AG20443 (cell line): ENCODE measurements around the gene BBX.

Source experiments
- DNase-seq: peaks from one replicate; pipeline ENCODE4 v3.0.0; 2012; ENCODE audit warnings: low spot score, mixed read lengths

BBX gene

DNA sequence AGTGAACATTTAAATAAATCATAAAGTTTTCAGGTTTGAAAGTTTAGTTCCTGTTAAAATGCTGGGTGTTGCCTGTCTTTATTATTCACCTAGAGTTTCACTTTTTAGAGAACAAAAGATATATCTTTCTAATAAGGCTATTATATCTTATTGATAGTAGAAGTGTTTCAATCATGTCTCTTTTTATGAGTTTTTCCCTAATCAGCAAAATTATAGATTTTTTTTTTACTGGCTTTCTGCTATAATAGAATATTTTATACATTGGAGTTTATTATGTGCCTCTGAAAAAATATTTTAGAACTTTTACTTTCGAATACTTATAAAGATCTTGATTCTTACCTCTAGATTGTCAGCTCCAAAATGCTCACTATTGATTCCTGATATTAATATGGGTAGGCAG lies 131.5 kb downstream of the BBX start:
- no peak for DNase-seq

DNA sequence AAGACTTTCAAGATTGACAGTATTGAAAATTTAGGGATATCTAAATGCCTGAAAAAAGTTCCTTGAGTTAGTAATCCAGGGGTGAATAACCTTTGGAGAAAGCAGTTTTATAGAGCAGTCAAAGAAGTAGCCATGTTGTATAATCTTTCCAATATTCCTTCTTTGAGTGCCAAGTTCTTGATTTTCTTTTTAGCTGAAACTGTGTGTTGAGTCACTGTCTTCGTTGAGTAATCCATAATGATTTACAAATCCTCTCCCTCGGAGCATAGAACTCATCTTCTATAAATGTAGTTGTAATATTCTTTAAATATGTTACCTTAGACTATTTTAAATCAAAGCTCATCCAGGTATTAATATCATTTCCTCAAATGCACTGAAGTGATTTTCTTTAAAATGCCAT lies 135.2 kb downstream of the BBX start:
- no peak for DNase-seq

DNA sequence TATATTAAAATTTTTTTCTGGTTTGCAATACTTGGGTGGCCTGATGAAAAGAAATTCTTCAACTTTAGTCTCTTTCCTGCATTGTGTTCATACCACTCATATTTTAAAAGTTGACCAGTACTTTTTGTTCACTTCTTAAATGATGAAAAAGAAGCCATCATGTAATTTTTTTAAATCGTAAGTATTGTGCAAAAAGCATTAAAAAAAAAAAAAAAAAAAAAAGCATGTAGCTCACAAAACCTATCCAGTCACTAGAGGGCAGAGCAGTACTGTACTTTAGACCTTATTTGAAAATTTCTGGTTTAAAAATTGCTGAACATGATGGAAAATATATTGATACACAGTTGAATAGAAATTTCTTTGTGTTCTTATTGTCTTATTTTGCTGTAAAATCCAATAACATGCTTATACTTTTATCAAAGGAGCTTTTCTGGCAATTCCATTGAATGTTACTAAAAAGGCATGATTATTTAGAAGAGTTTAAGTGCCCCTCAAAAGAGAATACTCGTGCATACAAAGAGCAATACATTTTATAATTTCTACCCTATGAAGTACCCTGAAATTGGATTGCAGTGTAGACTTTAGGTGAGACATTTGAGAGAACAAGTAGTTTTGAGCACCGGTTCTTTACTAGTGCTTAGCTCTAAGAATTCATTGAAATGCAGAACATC lies 137.7 kb downstream of the BBX start:
- no peak for DNase-seq

DNA sequence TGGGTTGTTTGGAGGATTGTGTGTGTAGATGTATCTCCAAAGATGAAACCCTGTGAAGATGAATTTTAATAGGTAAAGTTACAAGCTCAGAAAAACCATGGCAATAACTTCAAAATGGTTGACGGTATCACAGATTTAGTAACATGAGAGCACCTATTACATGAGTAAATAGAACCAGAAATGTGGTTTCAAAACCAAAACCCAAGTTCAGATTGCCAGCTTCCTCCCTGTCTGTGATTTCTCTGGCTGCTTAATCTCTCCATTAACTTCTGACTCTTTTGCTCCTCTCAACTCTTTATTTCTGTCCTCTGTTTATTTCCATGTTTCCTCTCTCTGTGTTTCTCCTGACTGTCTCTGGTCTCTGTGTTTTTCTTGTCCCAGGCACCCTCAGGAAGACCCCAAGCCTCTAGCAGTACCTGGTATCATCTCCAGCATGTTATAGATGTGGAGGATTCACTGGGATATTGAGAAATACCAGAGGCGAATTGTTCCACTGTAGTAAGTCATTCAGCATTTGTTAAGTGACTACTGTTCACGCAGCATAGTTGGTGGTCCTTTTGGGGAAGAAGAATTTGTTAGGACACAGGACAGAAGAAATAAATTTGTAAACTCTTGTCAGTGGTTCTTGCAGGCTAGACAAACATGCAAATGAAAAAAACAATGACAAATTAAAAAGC lies 138.8 kb downstream of the BBX start:
- no peak for DNase-seq

DNA sequence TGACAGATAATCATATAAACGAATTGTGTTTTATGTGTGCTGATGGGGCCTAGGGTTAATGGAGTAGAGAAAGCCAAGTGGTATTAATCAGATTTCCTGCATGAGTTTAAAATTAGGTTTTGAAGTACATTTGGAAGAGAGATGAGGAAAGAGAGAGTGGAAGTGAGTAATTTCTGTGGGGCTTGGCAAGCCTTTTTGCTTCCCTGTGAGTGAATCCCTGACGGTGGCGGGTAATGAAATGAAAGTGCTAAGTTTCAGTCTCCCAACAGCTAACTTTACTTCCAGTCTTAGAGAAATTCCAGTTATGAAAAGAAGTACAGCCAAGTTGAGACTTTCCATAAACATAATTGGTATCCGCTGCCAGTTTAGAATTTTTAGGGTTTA lies 139.4 kb downstream of the BBX start:
- DNase-seq, result peak; percentile 62

DNA sequence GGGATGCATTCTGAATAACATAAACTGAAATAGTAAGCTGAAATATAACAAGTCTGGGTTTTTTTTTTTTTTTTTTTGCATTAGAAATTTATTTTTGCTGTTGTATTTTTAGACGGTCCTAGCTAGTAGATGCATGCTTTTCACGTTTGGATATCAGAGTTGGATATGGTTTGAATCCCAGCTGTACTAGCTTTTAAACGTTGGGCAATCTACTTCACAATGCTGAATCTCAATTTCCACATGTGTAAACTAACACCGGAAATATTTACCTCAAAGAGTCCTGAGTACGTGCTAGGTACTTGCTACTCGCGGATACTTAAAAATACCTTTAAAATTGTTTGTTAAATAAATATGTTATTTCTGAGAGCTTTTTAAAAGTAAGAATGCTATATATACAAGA lies 139.8 kb downstream of the BBX start:
- no peak for DNase-seq

DNA sequence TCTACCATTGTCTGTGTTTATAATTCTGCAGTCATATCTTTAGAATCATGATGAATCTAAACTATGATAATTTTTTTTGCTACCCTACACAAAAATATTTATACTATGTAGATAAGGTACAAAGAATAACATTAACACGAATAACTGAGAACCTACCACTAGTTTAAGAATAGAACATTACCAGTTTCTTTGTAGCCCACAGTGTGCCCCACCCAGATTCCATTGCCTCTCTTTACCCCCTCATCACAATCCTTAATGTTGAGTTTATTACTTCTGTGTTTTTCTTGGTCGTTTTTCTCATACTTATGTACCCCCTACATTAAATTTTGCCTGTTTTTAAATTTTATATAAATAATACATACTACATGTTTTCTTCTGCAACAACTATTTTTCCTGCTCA lies 140.5 kb downstream of the BBX start:
- DNase-seq, result no peak

DNA sequence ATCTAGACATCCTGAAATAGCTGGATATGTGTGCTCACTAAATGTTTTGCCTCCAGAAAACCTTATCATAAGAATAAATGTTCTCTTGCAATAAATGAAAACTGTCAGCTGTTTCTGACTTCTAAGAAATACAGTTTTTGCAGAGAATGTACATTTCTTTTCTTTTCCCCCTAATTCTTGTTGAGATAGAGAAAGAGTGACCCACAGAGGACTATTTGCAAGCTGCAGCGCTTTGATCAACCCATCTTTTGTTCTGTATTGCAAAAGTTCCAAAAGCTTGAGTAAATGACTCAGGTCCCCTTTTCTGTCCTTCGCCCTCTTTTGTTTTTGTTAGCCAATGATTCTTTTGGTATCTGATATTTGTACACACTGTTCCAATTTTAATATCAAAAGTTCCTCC lies 141.9 kb downstream of the BBX start:
- DNase-seq, result no peak

DNA sequence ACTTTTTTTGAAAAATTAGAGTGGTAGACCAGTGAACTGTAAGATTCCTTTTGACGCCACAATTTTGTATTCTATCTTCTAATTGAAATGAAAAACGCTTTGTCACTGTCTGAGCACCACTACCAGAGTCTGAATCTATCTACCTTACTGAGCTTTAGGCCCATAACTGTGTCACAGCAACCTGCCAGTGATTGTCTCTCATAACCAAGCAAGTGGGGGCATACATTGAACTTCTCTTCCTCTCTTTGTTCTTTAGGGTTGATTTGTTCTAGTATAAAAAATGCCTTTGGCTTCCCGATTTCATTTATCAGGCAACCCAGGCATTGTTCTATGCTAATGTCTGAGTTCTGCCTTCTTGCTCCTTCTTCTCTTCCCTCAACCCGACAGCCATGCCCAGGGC lies 142.6 kb downstream of the BBX start:
- DNase-seq, result no peak

DNA sequence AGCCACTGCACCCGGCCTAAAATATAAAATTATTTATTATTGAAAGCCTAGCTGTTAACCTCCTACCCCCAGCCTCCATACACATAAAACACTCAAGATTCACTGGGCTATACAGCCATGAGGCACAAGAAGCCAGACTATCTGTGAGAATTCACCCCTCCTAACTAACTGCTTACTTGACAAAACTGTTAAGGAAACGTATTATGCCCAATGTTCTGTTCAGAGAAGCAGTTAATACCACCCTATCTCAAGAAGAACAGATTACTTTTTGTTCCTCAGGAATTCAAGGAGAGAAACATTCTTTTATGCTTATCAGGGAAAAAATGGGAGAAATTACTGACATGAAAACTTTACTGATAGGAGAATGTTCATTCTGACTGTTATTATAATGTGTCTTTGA lies 144.1 kb downstream of the BBX start:
- no peak for DNase-seq

DNA sequence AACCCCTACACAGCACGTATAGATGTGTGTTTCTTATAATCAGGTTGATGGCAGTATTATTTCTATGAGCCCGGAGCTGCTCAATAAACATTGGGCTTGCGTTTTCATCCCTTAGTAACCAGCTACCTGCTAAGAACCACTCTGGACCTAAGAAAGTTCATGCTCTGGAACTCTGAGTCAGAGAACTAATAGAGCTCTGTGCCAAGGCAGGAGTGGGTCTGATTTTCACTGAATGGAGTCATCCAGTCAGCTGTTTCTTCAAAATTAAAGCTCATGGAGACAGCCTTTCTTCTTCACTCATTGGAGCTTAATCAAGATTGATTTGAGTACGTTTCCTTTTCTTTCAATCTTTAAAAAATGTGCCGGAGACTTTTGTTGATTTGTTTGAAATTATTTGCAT lies 145.7 kb downstream of the BBX start:
- no peak for DNase-seq

DNA sequence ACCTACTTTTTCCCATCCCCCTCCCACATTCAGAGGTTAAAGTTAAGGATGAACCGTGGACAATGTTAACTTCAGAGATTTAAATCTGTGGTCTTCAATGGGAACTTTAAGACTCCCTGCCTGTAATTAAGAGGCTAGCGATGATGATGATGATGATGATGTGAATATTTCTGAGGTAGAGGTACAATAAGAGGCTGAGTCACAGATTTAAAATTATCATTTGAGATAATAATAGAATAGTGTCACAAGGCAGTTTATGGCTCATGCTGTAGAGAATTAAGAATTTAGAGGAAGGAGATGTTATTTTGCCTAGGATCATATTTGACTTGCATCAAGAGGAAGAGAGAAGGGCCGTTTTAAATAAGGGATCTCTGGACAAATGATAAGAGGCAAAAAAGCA lies 146.2 kb downstream of the BBX start:
- no peak for DNase-seq

DNA sequence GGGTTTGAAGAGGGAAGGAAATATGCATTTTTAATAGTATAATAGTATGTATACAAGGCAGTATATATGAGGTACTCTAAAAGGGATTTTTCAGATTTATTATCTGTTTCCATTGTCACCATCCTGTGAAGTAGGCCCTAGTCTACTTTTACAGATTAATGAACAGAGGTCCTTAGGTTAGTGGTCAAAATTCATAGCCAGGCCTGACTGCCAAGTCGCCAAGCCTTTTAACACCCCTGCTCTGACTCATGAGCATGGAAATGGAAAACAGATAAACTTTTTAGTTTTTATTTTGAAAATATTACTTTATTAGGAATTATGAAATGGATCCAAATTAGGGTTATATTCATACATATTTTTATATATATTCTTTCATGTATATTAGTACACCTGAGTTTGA lies 146.9 kb downstream of the BBX start:
- DNase-seq, result no peak

DNA sequence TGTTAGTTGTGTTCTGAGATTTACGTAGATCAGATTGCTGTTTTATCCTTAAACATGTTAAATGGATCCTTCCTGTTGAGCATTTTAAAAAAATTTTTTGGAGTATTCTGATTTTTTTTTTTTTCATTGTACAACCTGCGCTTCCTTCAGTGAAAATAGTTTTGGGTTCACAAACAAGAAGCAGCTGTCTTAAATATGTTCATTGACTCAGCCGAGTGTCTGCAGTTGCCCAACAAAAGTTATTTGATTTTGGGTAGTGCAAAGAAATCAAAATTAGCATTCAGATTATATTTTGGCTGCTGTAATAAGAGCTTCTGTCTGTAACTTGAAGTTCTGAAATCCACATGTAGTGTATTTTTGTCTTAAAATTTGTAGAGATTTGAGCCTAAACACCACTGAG lies 148.2 kb downstream of the BBX start:
- peak; percentile 46 for DNase-seq

DNA sequence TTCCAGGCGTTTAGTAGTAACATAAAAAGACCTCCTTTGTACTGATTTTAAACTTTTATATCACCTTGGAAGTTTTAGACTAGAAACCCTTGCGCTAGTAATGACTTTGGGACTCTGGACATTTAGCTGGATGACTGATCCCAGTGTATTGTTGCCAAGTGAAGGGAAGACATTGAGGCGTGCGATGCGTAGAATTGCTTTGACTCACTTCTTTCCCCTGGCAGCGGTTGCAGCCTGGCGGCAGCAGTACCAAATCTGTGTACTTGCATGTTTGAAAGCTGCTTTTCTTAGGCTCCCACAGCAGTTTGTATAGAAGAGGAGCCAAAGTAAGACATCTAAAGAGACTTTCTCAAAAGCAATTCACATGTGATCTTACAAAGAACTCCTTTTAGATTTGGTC lies 151.6 kb downstream of the BBX start:
- DNase-seq, result no peak

DNA sequence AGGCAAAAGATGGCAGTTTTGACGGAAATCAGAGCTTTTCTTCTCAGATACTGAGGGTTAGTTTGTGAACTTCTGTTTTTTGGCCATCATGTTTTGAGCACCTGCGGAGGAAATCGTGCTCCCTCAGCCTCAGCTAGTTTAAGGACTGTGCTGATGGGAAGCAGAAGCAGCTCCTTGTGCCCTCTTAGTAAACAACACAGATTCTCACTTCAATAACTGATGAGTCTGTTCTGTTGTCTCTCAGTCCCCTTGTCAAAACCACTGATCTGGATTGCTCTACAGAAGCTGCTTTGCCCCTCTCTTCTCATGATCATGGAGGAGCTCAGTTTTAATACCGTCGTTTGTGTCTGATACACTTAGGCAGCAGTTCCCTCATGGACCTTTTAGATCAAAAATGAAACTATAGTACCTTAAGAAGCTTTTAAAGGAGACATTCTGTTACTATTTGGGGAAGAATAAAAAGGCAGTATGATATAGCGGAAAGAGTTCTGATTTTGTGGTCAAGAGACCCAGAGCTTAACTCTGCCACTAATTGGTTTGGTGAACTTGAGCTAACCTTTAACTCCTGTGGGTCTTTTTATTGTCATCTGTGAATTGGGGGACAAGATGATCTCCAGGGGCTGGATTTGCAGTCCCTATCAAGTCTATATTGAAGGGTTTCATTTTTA lies 152.6 kb downstream of the BBX start:
- no peak for DNase-seq

DNA sequence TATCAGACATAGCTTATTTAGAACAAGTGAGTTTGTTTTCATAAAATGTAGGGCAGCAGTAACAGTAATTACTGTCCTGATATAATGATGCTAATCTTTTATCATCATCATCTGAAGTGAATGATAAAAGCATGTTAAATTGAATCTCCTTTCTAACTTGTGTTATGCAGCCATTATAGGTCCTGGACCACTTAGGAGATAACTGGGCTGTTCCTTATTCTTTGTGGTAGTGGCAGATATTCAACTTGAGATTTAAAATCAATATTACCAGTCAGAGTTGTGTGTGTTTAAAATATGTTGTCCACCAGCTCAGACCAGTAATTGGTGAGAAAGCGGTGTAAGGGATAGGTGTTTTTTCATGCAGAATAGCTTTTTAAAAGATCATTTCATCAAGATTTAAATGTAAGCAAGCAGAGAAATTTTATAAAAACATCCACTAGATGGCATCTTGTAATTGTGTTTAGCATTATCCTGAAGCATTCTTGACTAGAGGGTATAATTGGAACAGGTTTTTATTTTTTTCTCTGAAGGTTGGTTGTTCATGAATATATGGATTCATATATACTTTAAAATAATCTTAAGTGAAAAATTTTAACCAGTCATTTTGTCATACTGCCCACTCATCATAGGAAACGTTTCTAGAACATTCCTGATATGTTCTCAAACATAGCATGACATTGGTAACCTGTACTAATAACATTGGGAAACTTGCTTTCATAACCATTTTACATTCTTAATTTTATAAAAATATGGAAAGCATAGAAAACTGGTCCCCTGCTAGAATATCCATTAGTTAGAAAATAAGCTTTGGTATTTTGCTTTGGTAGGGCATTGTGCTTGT lies 153.9 kb downstream of the BBX start:
- no peak for DNase-seq

DNA sequence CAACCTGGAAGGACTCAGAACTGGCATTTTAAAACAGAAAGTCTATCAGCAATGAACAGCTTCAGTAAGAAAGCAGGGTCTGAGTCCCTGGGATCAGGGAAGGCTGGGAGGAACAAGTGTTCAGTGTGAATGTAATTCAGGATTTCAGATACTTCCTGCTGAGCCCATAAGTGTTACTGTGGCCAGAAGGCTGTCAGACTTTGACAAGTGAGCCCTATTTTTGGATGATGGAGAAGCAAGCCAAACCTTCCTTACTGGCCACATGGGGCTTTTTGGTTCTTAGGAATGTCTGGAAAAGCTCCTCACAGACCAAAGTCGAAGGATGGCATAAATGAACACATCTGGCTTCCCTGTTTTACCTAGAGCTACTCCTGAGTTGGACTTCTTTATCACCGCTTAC lies 157.2 kb downstream of the BBX start:
- no peak for DNase-seq

DNA sequence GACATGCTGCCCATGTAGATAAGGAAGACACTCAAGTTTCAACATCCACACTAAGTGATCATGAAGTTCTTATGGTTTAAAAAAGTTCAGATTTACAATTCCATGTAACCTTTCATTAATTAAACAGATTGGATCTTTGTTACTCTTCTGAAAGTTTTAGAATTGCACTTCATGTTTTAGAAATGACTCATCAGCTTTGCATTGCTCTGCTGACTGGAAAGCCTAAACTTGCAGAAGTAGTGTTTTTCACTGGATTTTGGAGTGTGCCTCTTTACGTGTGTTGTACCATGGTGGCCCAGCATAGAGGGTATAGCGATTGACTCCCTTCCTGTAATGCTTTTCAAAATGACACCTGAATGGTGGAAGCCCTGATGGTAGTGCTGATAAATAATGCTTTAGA lies 157.9 kb downstream of the BBX start:
- no peak for DNase-seq

DNA sequence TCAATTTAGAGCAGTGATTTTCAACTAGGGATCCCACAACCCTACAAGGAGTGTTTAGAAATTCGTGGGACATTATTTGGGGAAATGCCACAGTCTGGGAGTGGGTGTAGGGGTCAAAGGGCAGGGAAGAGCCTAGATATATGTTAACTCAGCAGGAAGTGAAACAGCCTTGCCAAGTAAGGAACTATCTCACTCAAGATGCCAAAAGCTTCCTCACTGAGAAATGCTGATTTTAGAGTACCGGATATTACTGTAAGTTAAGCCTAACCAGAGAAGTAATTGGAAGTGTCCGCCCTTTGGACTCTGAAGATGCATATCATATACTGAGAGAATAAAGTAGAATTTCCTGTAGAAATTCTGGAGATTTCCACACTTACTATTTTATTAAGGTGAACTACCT lies 158.6 kb downstream of the BBX start:
- no peak for DNase-seq

DNA sequence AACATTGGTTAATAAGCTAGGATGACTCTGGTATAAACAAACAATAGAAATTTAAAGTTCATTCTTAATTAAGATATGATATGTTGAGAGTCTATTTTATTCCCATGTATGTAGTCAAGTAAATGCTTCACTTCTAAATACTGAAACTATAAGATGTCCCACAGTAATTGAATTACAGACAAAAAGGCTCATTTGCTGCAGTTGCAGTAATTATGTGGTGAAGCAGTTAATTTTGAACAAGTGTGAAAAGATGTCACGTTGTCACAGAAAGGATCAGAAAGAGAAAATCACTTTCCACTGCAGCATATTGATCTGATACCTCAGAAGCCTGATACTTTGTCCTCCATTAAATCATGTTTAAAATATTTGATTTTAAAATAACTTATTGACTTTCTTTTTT lies 159.8 kb downstream of the BBX start:
- DNase-seq, result no peak

DNA sequence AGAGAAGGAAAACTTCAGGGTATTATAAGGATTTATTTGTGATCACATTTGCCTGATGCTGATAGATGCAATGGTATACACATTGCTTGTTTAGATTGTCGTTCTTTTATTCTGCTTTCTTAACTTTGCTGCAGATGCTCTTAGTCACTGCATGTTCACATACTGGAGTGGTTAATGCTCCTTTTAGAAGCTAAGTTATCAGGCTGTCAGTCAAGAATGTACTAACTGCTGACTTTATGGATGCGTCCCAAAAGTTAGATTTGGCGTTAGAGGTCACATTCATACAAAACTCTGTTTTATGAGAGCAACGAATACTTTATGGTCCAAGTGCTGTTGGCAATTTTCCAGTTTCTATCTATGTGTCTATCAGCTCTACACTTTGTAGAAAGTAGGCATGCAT lies 160.7 kb downstream of the BBX start:
- no peak for DNase-seq

DNA sequence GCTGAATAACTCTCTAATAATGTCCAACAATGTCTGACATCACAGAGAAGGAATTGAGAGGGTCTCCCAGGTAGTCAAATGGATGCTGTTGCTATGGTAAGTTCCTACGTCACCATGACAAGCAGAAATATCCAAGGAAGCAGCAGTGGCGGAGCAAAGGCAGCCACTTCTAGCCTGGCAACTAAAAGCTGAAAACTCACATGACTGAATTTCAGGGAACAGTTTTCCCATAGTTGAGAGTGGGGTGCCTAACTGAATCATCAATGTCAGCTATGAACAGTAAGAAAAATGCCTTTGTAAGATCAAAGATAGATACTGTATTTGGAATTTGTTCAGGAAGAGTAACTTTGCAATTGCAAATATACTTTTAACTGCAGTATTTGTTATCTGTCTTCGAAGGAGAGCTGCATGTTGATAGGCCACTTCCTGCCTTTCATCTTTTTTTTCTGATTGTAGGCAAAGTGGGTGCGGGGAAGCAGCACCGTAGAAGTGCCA lies 161.7 kb downstream of the BBX start:
- DNase-seq, result no peak
